Neural cell (in vitro differentiated cells): ENCODE measurements around the gene C1orf232. TPM values are rescaled to one million over a fixed set of nuclear protein-coding genes. Genes with fewer than 3 reads are reported as not detected.

Source experiments
- H2AFZ ChIP-seq: fragments of 200-600, 300-800 bp; sonication (generic), shearing (Covaris generic); 2 replicates; pipeline ENCODE4 v1.6.0; 2014; ENCODE audit warnings: low read depth, mild to moderate bottlenecking, antibody characterized with exemption, low read length, moderate library complexity
- H3F3A ChIP-seq: fragments of 200-600 bp; shearing (Covaris generic); 2 replicates; pipeline ENCODE4 v1.6.1; 2016; ENCODE audit warnings: mild to moderate bottlenecking, moderate library complexity, mixed read lengths, antibody characterized with exemption, low read length; ENCODE audit not compliant: insufficient read depth, poor library complexity, severe bottlenecking
- H3K27ac ChIP-seq: fragments of 200-600, 300-800 bp; sonication (generic), shearing (Covaris generic); 2 replicates; pipeline ENCODE4 v1.5.1; 2014; ENCODE audit warnings: mild to moderate bottlenecking, low read length, moderate library complexity
- H3K27me3 ChIP-seq: fragments of 300-800, 200-600 bp; sonication (generic), shearing (Covaris generic); 2 replicates; pipeline ENCODE4 v1.6.0; 2014; ENCODE audit warnings: mild to moderate bottlenecking, low read depth, low read length, moderate library complexity; ENCODE audit not compliant: insufficient read depth
- H3K36me3 ChIP-seq: fragments of 300-800, 200-600 bp; sonication (generic), shearing (Covaris generic); 2 replicates; pipeline ENCODE4 v1.5.1; 2014; ENCODE audit warnings: mild to moderate bottlenecking, antibody characterized with exemption, low read length, moderate library complexity; ENCODE audit not compliant: insufficient read depth
- H3K4me2 ChIP-seq: fragments of 300-800, 200-600 bp; sonication (generic), shearing (Covaris generic); 2 replicates; pipeline ENCODE4 v1.6.0; 2014; ENCODE audit warnings: mild to moderate bottlenecking, low read length
- H3K4me3 ChIP-seq: fragments of 300-800, 200-600 bp; sonication (generic), shearing (Covaris generic); 2 replicates; pipeline ENCODE4 v1.5.1; 2014; ENCODE audit warnings: mild to moderate bottlenecking, low read length, moderate library complexity
- H3K79me2 ChIP-seq: fragments of 200-600 bp; shearing (Covaris generic); replicated peaks from 2 replicates; pipeline ENCODE4 v1.6.0; 2014; ENCODE audit warnings: mild to moderate bottlenecking, low read length, moderate library complexity; ENCODE audit not compliant: insufficient read depth
- H3K9ac ChIP-seq: fragments of 300-800, 200-600 bp; sonication (generic), shearing (Covaris generic); 2 replicates; pipeline ENCODE4 v1.6.1; 2016; ENCODE audit warnings: mild to moderate bottlenecking, low read length, mixed read lengths
- H3K9me2 ChIP-seq: fragments of 200-600 bp; shearing (Covaris generic); 2 replicates; pipeline ENCODE4 v1.6.1; 2016; ENCODE audit warnings: mild to moderate bottlenecking, low read length, mixed read lengths; ENCODE audit not compliant: insufficient read depth
- H3K9me3 ChIP-seq: fragments of 200-600, 300-800 bp; sonication (generic), shearing (Covaris generic); 2 replicates; pipeline ENCODE4 v1.6.1; 2016; ENCODE audit warnings: mild to moderate bottlenecking, mixed run types, low read length, moderate library complexity, mixed read lengths
- H4K20me1 ChIP-seq: fragments of 200-600 bp; shearing (Covaris generic); 2 replicates; pipeline ENCODE4 v1.6.1; 2016; ENCODE audit warnings: mild to moderate bottlenecking, mixed run types; ENCODE audit not compliant: insufficient read depth
- CTCF ChIP-seq: fragments of 450-650 bp; IDR thresholded peaks from 2 replicates; pipeline ENCODE4 v1.5.1; 2014; ENCODE audit warnings: antibody characterized with exemption, mild to moderate bottlenecking, moderate library complexity; ENCODE audit not compliant: poor library complexity, severe bottlenecking
- EP300 ChIP-seq: fragments of 450-650 bp; conservative IDR thresholded peaks from 2 replicates; pipeline ENCODE4 v1.6.1; 2014; ENCODE audit warnings: antibody characterized with exemption, mild to moderate bottlenecking, moderate library complexity; ENCODE audit not compliant: poor library complexity, severe bottlenecking
- EZH2 ChIP-seq: fragments of 200-600, 300-800 bp; shearing (Covaris generic), sonication (generic); IDR thresholded peaks from 2 replicates; pipeline ENCODE4 v1.6.1; 2014; ENCODE audit warnings: antibody characterized with exemption, low read length, borderline replicate concordance, mild to moderate bottlenecking; ENCODE audit not compliant: insufficient read depth, poor library complexity, severe bottlenecking
- MXI1 ChIP-seq: fragments of 450-650 bp; conservative IDR thresholded peaks from 2 replicates; pipeline ENCODE4 v1.6.1; 2014; ENCODE audit warnings: antibody characterized with exemption, mild to moderate bottlenecking; ENCODE audit not compliant: poor library complexity, severe bottlenecking
- POLR2AphosphoS5 ChIP-seq: IDR thresholded peaks from 2 replicates; pipeline ENCODE4 v1.6.1; 2012
- RAD21 ChIP-seq: fragments of 450-650 bp; conservative IDR thresholded peaks from 2 replicates; pipeline ENCODE4 v1.6.1; 2014; ENCODE audit warnings: antibody characterized with exemption, mild to moderate bottlenecking, moderate library complexity
- REST ChIP-seq: IDR thresholded peaks from 2 replicates; pipeline ENCODE4 v1.6.1; 2012; ENCODE audit warnings: borderline replicate concordance
- SMC3 ChIP-seq: fragments of 450-650 bp; conservative IDR thresholded peaks from 2 replicates; pipeline ENCODE4 v1.6.1; 2014; ENCODE audit warnings: antibody characterized with exemption, mild to moderate bottlenecking, moderate library complexity; ENCODE audit not compliant: poor library complexity
- TAF1 ChIP-seq: IDR thresholded peaks from 2 replicates; pipeline ENCODE4 v1.6.1; 2012; ENCODE audit warnings: low read depth
- polyA plus RNA-seq: library from polyadenylated mRNA; depleted of rRNA; stranded (reverse); fragments of >200 nt; gene quantifications from 2 replicates; pipeline ENCODE4 v1.2.3, GENCODE V29; 2014

Gene C1orf232
- polyA plus RNA-seq, 1 donor from 2014 or later = not detected

GRCh38 chr1:26188477-26188876, 19.7 kb upstream of the C1orf232 start:
- H3K36me3 ChIP-seq = no peaks in the 10 kb centered on the region
- H3K4me3 ChIP-seq = no peak overlapping the region

GRCh38 chr1:26187882-26188281, 19.1 kb upstream of the C1orf232 start:
- Histone ChIP-seq H3K79me2 (no peaks in the 10 kb centered on the region), H2AFZ (no peak overlapping the region), H3K27ac (no peak overlapping the region), H3K9me2 (no peaks in the 10 kb centered on the region), H3K36me3 (no peaks in the 10 kb centered on the region), H4K20me1 (no peaks in the 10 kb centered on the region), H3K4me3 (no peak overlapping the region), H3K4me2 (no peak overlapping the region), H3K9me3 (no peaks in the 10 kb centered on the region), H3K27me3 (no peaks in the 10 kb centered on the region), H3K9ac (no peak overlapping the region), H3F3A (no peaks in the 10 kb centered on the region)
- no peak for TF ChIP-seq RAD21
- TF ChIP-seq REST = no peak
- TF ChIP-seq POLR2AphosphoS5 = no peak
- no peak for TF ChIP-seq EP300
- no peak for TF ChIP-seq CTCF
- TF ChIP-seq MXI1 = no peak
- TF ChIP-seq TAF1 = no peak

More at GRCh38 chr1:26188477-26188876, 19.7 kb upstream of the C1orf232 start:
- Histone ChIP-seq H3K9me3 (no peaks in the 10 kb centered on the region), H3K4me2 (no peak overlapping the region), H3K79me2 (no peaks in the 10 kb centered on the region), H2AFZ (no peak overlapping the region), H3K9me2 (no peaks in the 10 kb centered on the region), H3F3A (no peaks in the 10 kb centered on the region), H3K27ac (no peak overlapping the region), H3K27me3 (no peaks in the 10 kb centered on the region), H4K20me1 (no peaks in the 10 kb centered on the region), H3K9ac (no peak overlapping the region)
- TF ChIP-seq POLR2AphosphoS5 (no peak), EZH2 (no peak), CTCF (no peak), REST (no peak), EP300 (no peak), SMC3 (no peak), MXI1 (no peak), TAF1 (no peak)
